Measurements from ENCODE around the gene SYVN1. TPM values are rescaled to one million over a fixed set of nuclear protein-coding genes. Genes with fewer than 3 reads are reported as not detected.
A peak's percentile ranks its signal among the peaks of the same experiment; 100 is the strongest.

SYVN1 gene
- total and polyA plus RNA-seq, 2 donors (not counting 1 experiment from before 2014, with no cell fraction given) = 187 to 282 TPM

GRCh38 chr11:65130631-65131416 lies 3.5 kb downstream of the SYVN1 start:
- Mint-ChIP-seq H3K27ac (peak overlapping the region; percentile 99), H3K4me1 (peaks cover 57% of the 10 kb centered on the region), H3K9me3 (ENCODE audit: insufficient read depth) (no peaks in the 10 kb centered on the region), H3K27me3 (no peaks in the 10 kb centered on the region), H3K4me3 (peak overlapping the region; percentile 97)
- Histone ChIP-seq H3K4me2 (replicated peaks; ENCODE audit: low read depth, low read length, poor library complexity, severe bottlenecking) (peak overlapping the region; percentile 89), H3K79me2 (ENCODE audit: control insufficient read depth, insufficient read depth, low read length) (peaks cover 65% of the 10 kb centered on the region), H2AFZ (ENCODE audit: insufficient read depth, low read depth, low read length, poor library complexity, severe bottlenecking) (no peak overlapping the region), H3K4me3 (ENCODE audit: control extremely low read depth in 1 of 5, extremely low read depth in 1 of 5, insufficient read depth in 1 of 5, low read depth in 2 of 5, low read length in 4 of 5) (peak overlapping the region in 1 of 5 experiments; percentile 99), H3K4me1 (ENCODE audit: control insufficient read depth in 2 of 2, insufficient read depth in 2 of 2, low read length in 2 of 2) (peaks cover 38 to 66% of the 10 kb centered on the region in 2 donors), H3K9ac (ENCODE audit: low read length) (peak overlapping the region; percentile 99), H3K9me3 (ENCODE audit: control extremely low read depth in 1 of 3, control insufficient read depth in 2 of 3, insufficient read depth in 1 of 3, low read length in 2 of 3) (no peaks in the 10 kb centered on the region), H3K27me3 (replicated peaks in 1 of 4; ENCODE audit: control extremely low read depth in 1 of 4, control insufficient read depth in 3 of 4, insufficient read depth in 4 of 4, low read length in 3 of 4) (no peaks in the 10 kb centered on the region), H3K27ac (ENCODE audit: low read length in 2 of 2) (peak overlapping the region; percentile 22 to 99), H3K36me3 (replicated peaks in 1 of 2; ENCODE audit: control extremely low read depth in 1 of 2, control insufficient read depth in 1 of 2, extremely low read depth in 1 of 2, insufficient read depth in 2 of 2, low read length in 1 of 2) (peaks cover 3 to 65% of the 10 kb centered on the region in 2 experiments), H4K20me1 (ENCODE audit: control insufficient read depth, insufficient read depth, low read length, poor library complexity, severe bottlenecking) (peaks cover 82% of the 10 kb centered on the region)
- 52% methylated on average over 18 of the region's 19 CpGs for WGBS (ENCODE audit: insufficient coverage)
- TF ChIP-seq EZH2 (IDR thresholded peaks at IDR 0.05; ENCODE audit: borderline replicate concordance, insufficient read depth, low read depth, low read length, poor library complexity, severe bottlenecking) = no peak
- TF ChIP-seq, protein P1, sequence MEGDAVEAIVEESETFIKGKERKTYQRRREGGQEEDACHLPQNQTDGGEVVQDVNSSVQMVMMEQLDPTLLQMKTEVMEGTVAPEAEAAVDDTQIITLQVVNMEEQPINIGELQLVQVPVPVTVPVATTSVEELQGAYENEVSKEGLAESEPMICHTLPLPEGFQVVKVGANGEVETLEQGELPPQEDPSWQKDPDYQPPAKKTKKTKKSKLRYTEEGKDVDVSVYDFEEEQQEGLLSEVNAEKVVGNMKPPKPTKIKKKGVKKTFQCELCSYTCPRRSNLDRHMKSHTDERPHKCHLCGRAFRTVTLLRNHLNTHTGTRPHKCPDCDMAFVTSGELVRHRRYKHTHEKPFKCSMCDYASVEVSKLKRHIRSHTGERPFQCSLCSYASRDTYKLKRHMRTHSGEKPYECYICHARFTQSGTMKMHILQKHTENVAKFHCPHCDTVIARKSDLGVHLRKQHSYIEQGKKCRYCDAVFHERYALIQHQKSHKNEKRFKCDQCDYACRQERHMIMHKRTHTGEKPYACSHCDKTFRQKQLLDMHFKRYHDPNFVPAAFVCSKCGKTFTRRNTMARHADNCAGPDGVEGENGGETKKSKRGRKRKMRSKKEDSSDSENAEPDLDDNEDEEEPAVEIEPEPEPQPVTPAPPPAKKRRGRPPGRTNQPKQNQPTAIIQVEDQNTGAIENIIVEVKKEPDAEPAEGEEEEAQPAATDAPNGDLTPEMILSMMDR (IDR thresholded peaks at IDR 0.05) = no peak
- ATAC-seq (ENCODE audit: low read depth) (no peak), DNase-seq (peak; percentile 27)
- intact Hi-C loops (cut with micrococcal nuclease) = loop anchor here (5.0 kb wide), 2 partner anchors 89 to 486 kb away; partner anchors contain the start of genes PCNX3 and SAC3D1
- CTCF ChIA-PET = interaction anchor here (0.6 to 7.5 kb wide), 9 partner anchors 9 to 283 kb away, joined by 3 to 64 read pairs (median 9); partner anchors contain the start of genes CAPN1, FAU, MRPL49 and TM7SF2
- POLR2A ChIA-PET = interaction anchor here (1.4 to 8.8 kb wide), 2 partner anchors 11 to 19 kb away, joined by 8 to 160 read pairs; partner anchors contain the start of genes FAU, MRPL49, TM7SF2 and ZNHIT2
